ENCODE results near the gene ADAM22.

ADAM22 gene

GRCh38 chr7:88169717-88170320 is 235.8 kb downstream of the ADAM22 start:
- peak; percentile 13 for DNase-seq

GRCh38 chr7:88172842-88173241 is 238.8 kb downstream of the ADAM22 start:
- DNase-seq: no peak

- no peak for DNase-seq
These were observed 242.1 kb downstream of the ADAM22 start for GRCh38 chr7:88176190-88176589.

- DNase-seq: no peak
These were observed 249.0 kb downstream of the ADAM22 start for GRCh38 chr7:88183051-88183450.

GRCh38 chr7:88184848-88185304 is 250.8 kb downstream of the ADAM22 start:
- no peak for DNase-seq

- no peak for DNase-seq
These were observed 251.6 kb downstream of the ADAM22 start for GRCh38 chr7:88185650-88186049.

GRCh38 chr7:88191911-88192310 is 257.9 kb downstream of the ADAM22 start:
- no peak for DNase-seq

GRCh38 chr7:88200261-88200660 is 266.2 kb downstream of the ADAM22 start:
- no peak for DNase-seq

GRCh38 chr7:88200789-88201188 is 266.7 kb downstream of the ADAM22 start:
- DNase-seq: no peak

- DNase-seq: no peak
These were observed 267.3 kb downstream of the ADAM22 start for GRCh38 chr7:88201305-88201704.

GRCh38 chr7:88202278-88202677 is 268.2 kb downstream of the ADAM22 start:
- no peak for DNase-seq

- peak; percentile 6 for DNase-seq
These were observed 268.7 kb downstream of the ADAM22 start for GRCh38 chr7:88202799-88203198.

- no peak for DNase-seq
These were observed 269.4 kb downstream of the ADAM22 start for GRCh38 chr7:88203401-88203800.

GRCh38 chr7:88204525-88205110 is 270.6 kb downstream of the ADAM22 start:
- no peak for DNase-seq

- DNase-seq: no peak
These were observed 271.1 kb downstream of the ADAM22 start for GRCh38 chr7:88205179-88205578.

GRCh38 chr7:88206254-88206653 is 272.2 kb downstream of the ADAM22 start:
- DNase-seq: no peak

- no peak for DNase-seq
These were observed 274.5 kb downstream of the ADAM22 start for GRCh38 chr7:88208521-88208920.

GRCh38 chr7:88212918-88213317 is 278.9 kb downstream of the ADAM22 start:
- DNase-seq: no peak

GRCh38 chr7:88214456-88214855 is 280.4 kb downstream of the ADAM22 start:
- DNase-seq: no peak

- DNase-seq: no peak
These were observed 281.2 kb downstream of the ADAM22 start for GRCh38 chr7:88215295-88215694.

- no peak for DNase-seq
These were observed 282.2 kb downstream of the ADAM22 start for GRCh38 chr7:88216276-88216675.

GRCh38 chr7:88217675-88218428 is 283.8 kb downstream of the ADAM22 start:
- DNase-seq: peak; percentile 45

GRCh38 chr7:88218429-88218745 is 284.3 kb downstream of the ADAM22 start:
- no peak for DNase-seq

GRCh38 chr7:88218836-88219605 is 285.0 kb downstream of the ADAM22 start:
- DNase-seq: peak; percentile 59

All from CD4-positive, alpha-beta T cell treated with Interleukin-17A for 1 hour (primary cell).